Measurements from ENCODE around the gene SYNPR.

The SYNPR gene

GRCh38 chr3:63561879-63562278 is 283.8 kb downstream of the SYNPR start:
- no peak for DNase-seq

- no peak for DNase-seq
These were observed 284.2 kb downstream of the SYNPR start for GRCh38 chr3:63562323-63562722.

- DNase-seq = no peak
These were observed 285.5 kb downstream of the SYNPR start for GRCh38 chr3:63563572-63563971.

GRCh38 chr3:63565220-63565619 is 287.1 kb downstream of the SYNPR start:
- DNase-seq = no peak

GRCh38 chr3:63571682-63572081 is 293.6 kb downstream of the SYNPR start:
- no peak for DNase-seq

- no peak for DNase-seq
These were observed 298.7 kb downstream of the SYNPR start for GRCh38 chr3:63576846-63577245.

GRCh38 chr3:63578858-63579257 is 300.8 kb downstream of the SYNPR start:
- no peak for DNase-seq

- DNase-seq = no peak
These were observed 302.0 kb downstream of the SYNPR start for GRCh38 chr3:63580151-63580550.

- DNase-seq = no peak
These were observed 304.9 kb downstream of the SYNPR start for GRCh38 chr3:63582943-63583500.

GRCh38 chr3:63584681-63585080 is 306.6 kb downstream of the SYNPR start:
- no peak for DNase-seq

GRCh38 chr3:63585927-63586326 is 307.8 kb downstream of the SYNPR start:
- DNase-seq = no peak

- no peak for DNase-seq
These were observed 310.8 kb downstream of the SYNPR start for GRCh38 chr3:63588895-63589294.

- no peak for DNase-seq
These were observed 315.7 kb downstream of the SYNPR start for GRCh38 chr3:63593779-63594178.

- DNase-seq = no peak
These were observed 317.1 kb downstream of the SYNPR start for GRCh38 chr3:63595221-63595620.

- DNase-seq = no peak
These were observed 318.9 kb downstream of the SYNPR start for GRCh38 chr3:63597019-63597418.

- DNase-seq = no peak
These were observed 329.6 kb downstream of the SYNPR start for GRCh38 chr3:63607716-63608115.

GRCh38 chr3:63609408-63609807 is 331.3 kb downstream of the SYNPR start:
- no peak for DNase-seq

- no peak for DNase-seq
These were observed 331.7 kb downstream of the SYNPR start for GRCh38 chr3:63609834-63610233.

- DNase-seq = no peak
These were observed 333.3 kb downstream of the SYNPR start for GRCh38 chr3:63611382-63611781.

- no peak for DNase-seq
These were observed 335.5 kb downstream of the SYNPR start for GRCh38 chr3:63613561-63613960.

GRCh38 chr3:63617391-63617790 is 339.3 kb downstream of the SYNPR start:
- DNase-seq = no peak

- DNase-seq = no peak
These were observed 346.9 kb downstream of the SYNPR start for GRCh38 chr3:63624941-63625560.

GRCh38 chr3:63631670-63632069 is 353.6 kb downstream of the SYNPR start:
- DNase-seq = no peak

GRCh38 chr3:63635186-63635585 is 357.1 kb downstream of the SYNPR start:
- no peak for DNase-seq

GRCh38 chr3:63639806-63640205 is 361.7 kb downstream of the SYNPR start:
- DNase-seq = no peak
